Suprapubic skin (tissue), 4 donors: ENCODE measurements around the gene GRIA4. TPM values are rescaled to one million over a fixed set of nuclear protein-coding genes. Genes with fewer than 3 reads are reported as not detected.

ENCODE experiments used
- DNase-seq, 2 donors: peaks; one replicate each; pipeline ENCODE4 v3.0.0-alpha.2; 2019; ENCODE audit warnings: low spot score in 2 of 2
- H3K27ac ChIP-seq: fragments of 200-600 bp; sonication (generic); one replicate; pipeline ENCODE4 v1.5.1; 2019
- H3K27me3 ChIP-seq: fragments of 200-600 bp; sonication (generic); one replicate; pipeline ENCODE4 v1.5.1; 2019
- H3K36me3 ChIP-seq: fragments of 200-600 bp; sonication (generic); one replicate; pipeline ENCODE4 v1.5.1; 2019
- H3K4me1 ChIP-seq: fragments of 200-600 bp; sonication (generic); one replicate; pipeline ENCODE4 v1.5.1; 2019
- H3K4me3 ChIP-seq: fragments of 200-600 bp; sonication (generic); one replicate; pipeline ENCODE4 v1.5.1; 2019; ENCODE audit warnings: mild to moderate bottlenecking
- H3K9me3 ChIP-seq: fragments of 200-600 bp; sonication (generic); one replicate; pipeline ENCODE4 v1.5.1; 2019
- CTCF ChIP-seq, 2 donors: fragments of 200-600 bp in 1 of 2; fragments of 450-650 bp in 1 of 2; sonication (generic) in 1 of 2; IDR thresholded peaks; one replicate each; pipeline ENCODE4 v1.5.1; 2016 to 2019; ENCODE audit warnings: antibody characterized with exemption in 2 of 2, mild to moderate bottlenecking in 1 of 2, moderate library complexity in 1 of 2
- EP300 ChIP-seq: sonication (generic); formaldehyde crosslinking; IDR thresholded peaks from one replicate; pipeline ENCODE4 v1.6.1; 2017; ENCODE audit warnings: antibody characterized with exemption
- POLR2A ChIP-seq, 2 donors: fragments of 450-650 bp; IDR thresholded peaks; one replicate each; pipeline ENCODE4 v1.6.1; 2017; ENCODE audit warnings: antibody characterized with exemption in 2 of 2, mild to moderate bottlenecking in 2 of 2, moderate library complexity in 2 of 2
- POLR2AphosphoS5 ChIP-seq, 3 donors: sonication (generic); formaldehyde crosslinking; IDR thresholded peaks; one replicate each; pipeline ENCODE4 v1.6.1; 2017; ENCODE audit warnings: antibody characterized with exemption in 3 of 3
- WGBS: methylation state at CpG from one replicate; pipeline ENCODE4 v1.1.5; 2018; 5-methylcytosine and 5-hydroxymethylcytosine counted together
- total RNA-seq, 4 donors: library from RNA; depleted of rRNA; stranded (reverse); fragments of >200 nt; gene quantifications; one replicate each; pipeline ENCODE4 v1.1.0, GENCODE V29; 2016

The GRIA4 gene
- total RNA-seq, 4 donors from 2014 or later: 1.1 to 2.3 (median 1.8) TPM

GRCh38 chr11:105884436-105884835, 274.6 kb downstream of the GRIA4 start:
- H3K9me3 ChIP-seq: no peaks in the 10 kb centered on the region
- 70% methylated on average over 3 of the region's 3 CpGs for WGBS
- H3K4me1 ChIP-seq: no peaks in the 10 kb centered on the region
- H3K27me3 ChIP-seq: no peaks in the 10 kb centered on the region
- H3K4me3 ChIP-seq: no peak overlapping the region
- DNase-seq: no peak
- no peak overlapping the region for H3K27ac ChIP-seq
- TF ChIP-seq POLR2A (IDR thresholded peaks at IDR 0.05) (no peak), CTCF (IDR thresholded peaks at IDR 0.05) (no peak)
- no peaks in the 10 kb centered on the region for H3K36me3 ChIP-seq

GRCh38 chr11:105891685-105892084, 281.8 kb downstream of the GRIA4 start:
- H3K4me1 ChIP-seq: no peaks in the 10 kb centered on the region
- TF ChIP-seq CTCF (IDR thresholded peaks at IDR 0.05) (no peak), POLR2A (IDR thresholded peaks at IDR 0.05) (no peak), POLR2AphosphoS5 (IDR thresholded peaks at IDR 0.05) (no peak), EP300 (no peak)
- 81% methylated on average over 2 of the region's 2 CpGs for WGBS
- no peaks in the 10 kb centered on the region for H3K9me3 ChIP-seq
- H3K36me3 ChIP-seq: no peaks in the 10 kb centered on the region
- H3K4me3 ChIP-seq: no peak overlapping the region
- no peaks in the 10 kb centered on the region for H3K27me3 ChIP-seq
- no peak for DNase-seq
- H3K27ac ChIP-seq: no peak overlapping the region

GRCh38 chr11:105897161-105897560, 287.3 kb downstream of the GRIA4 start:
- WGBS: 93% methylated on average over 2 of the region's 2 CpGs
- no peaks in the 10 kb centered on the region for H3K27me3 ChIP-seq
- DNase-seq: no peak
- H3K4me1 ChIP-seq: no peaks in the 10 kb centered on the region
- no peak overlapping the region for H3K4me3 ChIP-seq
- TF ChIP-seq EP300: no peak
- TF ChIP-seq CTCF (IDR thresholded peaks at IDR 0.05): no peak
- TF ChIP-seq POLR2A (IDR thresholded peaks at IDR 0.05): no peak
- no peak for TF ChIP-seq POLR2AphosphoS5 (IDR thresholded peaks at IDR 0.05)
- H3K9me3 ChIP-seq: no peaks in the 10 kb centered on the region
- H3K36me3 ChIP-seq: no peaks in the 10 kb centered on the region
- no peak overlapping the region for H3K27ac ChIP-seq

GRCh38 chr11:105899772-105900171, 289.9 kb downstream of the GRIA4 start:
- 93% methylated on average over 4 of the region's 4 CpGs for WGBS
- H3K9me3 ChIP-seq: no peaks in the 10 kb centered on the region
- no peak for TF ChIP-seq EP300
- TF ChIP-seq POLR2AphosphoS5 (IDR thresholded peaks at IDR 0.05): no peak
- TF ChIP-seq CTCF (IDR thresholded peaks at IDR 0.05): no peak
- TF ChIP-seq POLR2A (IDR thresholded peaks at IDR 0.05): no peak

GRCh38 chr11:105900515-105901035, 290.7 kb downstream of the GRIA4 start:
- H3K27me3 ChIP-seq: no peaks in the 10 kb centered on the region
- H3K9me3 ChIP-seq: no peaks in the 10 kb centered on the region
- DNase-seq: no peak
- H3K36me3 ChIP-seq: no peaks in the 10 kb centered on the region
- WGBS: 96% methylated on average over 11 of the region's 11 CpGs
- no peaks in the 10 kb centered on the region for H3K4me1 ChIP-seq
- H3K27ac ChIP-seq: no peak overlapping the region
- TF ChIP-seq CTCF (IDR thresholded peaks at IDR 0.05) (no peak), EP300 (no peak), POLR2A (IDR thresholded peaks at IDR 0.05) (no peak), POLR2AphosphoS5 (IDR thresholded peaks at IDR 0.05) (no peak)
- no peak overlapping the region for H3K4me3 ChIP-seq

More at GRCh38 chr11:105899772-105900171, 289.9 kb downstream of the GRIA4 start:
- H3K27me3 ChIP-seq: no peaks in the 10 kb centered on the region
- H3K4me3 ChIP-seq: no peak overlapping the region
- H3K27ac ChIP-seq: no peak overlapping the region
- H3K36me3 ChIP-seq: no peaks in the 10 kb centered on the region
- no peak for DNase-seq
- no peaks in the 10 kb centered on the region for H3K4me1 ChIP-seq
